GM10248 (cell line): ENCODE results near the gene CGRRF1.
A peak's percentile ranks its signal among the peaks of the same experiment; 100 is the strongest.

Experiments used
- CTCF ChIA-PET: fragments of 300-600 bp; sonication (Branson Sonifier 250); formaldehyde crosslinking; extraction: SDS; loops from one replicate; lab custom pipeline; 2021; ENCODE audit warnings: antibody characterized with exemption; lab: Yijun Ruan, JAX
- POLR2A ChIA-PET: fragments of 350-650 bp; sonication (Branson Sonifier 250); formaldehyde crosslinking; extraction: SDS; loops from one replicate; lab custom pipeline; 2020; ENCODE audit warnings: antibody characterized with exemption; lab: Yijun Ruan, JAX
- DNase-seq: peaks from one replicate; pipeline ENCODE4 v3.0.0; 2012; ENCODE audit errors: extremely low spot score
- CTCF ChIP-seq: IDR thresholded peaks from 2 replicates; pipeline ENCODE4 v1.5.1; 2012; ENCODE audit warnings: mild to moderate bottlenecking, low read depth; ENCODE audit errors: extremely low read depth, missing control alignments, control extremely low read depth

CGRRF1 gene

GRCh38 chr14:54556535-54556934 is 46.8 kb downstream of the CGRRF1 start:
- POLR2A ChIA-PET = no interaction called here
- no peak for TF ChIP-seq CTCF
- CTCF ChIA-PET = interaction anchor here (1.4 to 2.4 kb wide), 2 partner anchors 137 to 217 kb away, joined by 3 to 12 read pairs; no protein-coding TSS in a partner anchor
- DNase-seq = no peak

- ChIA-PET CTCF (interaction anchor here (0.8 to 9.3 kb wide), 5 partner anchors 81 to 244 kb away, joined by 3 to 149 read pairs (median 61); no protein-coding TSS in a partner anchor), POLR2A (no interaction called here)
- DNase-seq = no peak
- TF ChIP-seq CTCF = no peak
These were observed 52.6 kb downstream of the CGRRF1 start for GRCh38 chr14:54562334-54562733.

- TF ChIP-seq CTCF = peak; percentile 56
- DNase-seq = peak; percentile 28
- ChIA-PET CTCF (interaction anchor here (0.6 to 9.3 kb wide), 48 partner anchors 9 to 335 kb away, joined by 3 to 149 read pairs (median 4); partner anchors contain the start of gene CGRRF1), POLR2A (interaction anchor here (0.6 kb wide), 1 partner anchor 173 kb away, joined by 5 read pairs; no protein-coding TSS in a partner anchor)
These were observed 54.6 kb downstream of the CGRRF1 start for GRCh38 chr14:54564071-54564867.

- ChIA-PET POLR2A (interaction anchor here (0.9 kb wide), 1 partner anchor 165 kb away, joined by 3 read pairs; no protein-coding TSS in a partner anchor), CTCF (interaction anchor here (0.7 to 9.3 kb wide), 44 partner anchors 9 to 323 kb away, joined by 3 to 149 read pairs (median 4); partner anchors contain the start of gene CGRRF1)
- DNase-seq = peak; percentile 80
- peak; percentile 19 for TF ChIP-seq CTCF
These were observed 55.4 kb downstream of the CGRRF1 start for GRCh38 chr14:54564868-54565784.

- DNase-seq = peak; percentile 86
- ChIA-PET CTCF (interaction anchor here (0.8 to 9.3 kb wide), 15 partner anchors 12 to 242 kb away, joined by 3 to 149 read pairs (median 5); partner anchors contain the start of gene CGRRF1), POLR2A (interaction anchor here (0.5 to 0.9 kb wide), 3 partner anchors 97 to 1909 kb away, joined by 3 to 10 read pairs (median 3); no protein-coding TSS in a partner anchor)
- TF ChIP-seq CTCF = no peak
These were observed 56.2 kb downstream of the CGRRF1 start for GRCh38 chr14:54565785-54566409.
